HCT116 (cell line): ENCODE measurements around the gene SPEF2. TPM values are rescaled to one million over a fixed set of nuclear protein-coding genes. Genes with fewer than 3 reads are reported as not detected.

Experiments
- ATAC-seq: fragments of 200-7000 bp; cut with Tn5 transposase; 2 replicates; pipeline ENCODE4 v1.9.1; 2020; ENCODE audit warnings: mild to moderate bottlenecking, moderate library complexity
- BruUV-seq: library from RNA; stranded (reverse); fragments of 400-500 nt; replicated peaks from 2 replicates; lab custom pipeline; 2021; lab: Mats Ljungman, UMichigan
- CTCF ChIA-PET: fragments of 300-600 bp; sonication (Branson Sonifier 250); formaldehyde crosslinking; loops from one replicate; lab custom pipeline; 2021; ENCODE audit warnings: antibody characterized with exemption; lab: Charles Lee
- POLR2A ChIA-PET: fragments of 300-600, 350-600 bp; sonication (Branson Sonifier 250); formaldehyde crosslinking; loops from one replicate; lab custom pipeline; 2021; ENCODE audit warnings: antibody characterized with exemption; lab: Charles Lee
- RAD21 ChIA-PET, 2 experiments: fragments of 300-600 bp; sonication (Branson Sonifier 250); formaldehyde crosslinking; loops; one replicate each; lab custom pipeline; 2023; ENCODE audit warnings: low total read pairs in 2 of 2; ENCODE audit not compliant: uncharacterized antibody in 2 of 2, unreplicated experiment in 2 of 2, low non-redundant PET in 1 of 2; lab: Charles Lee
- DNase-seq: peaks from one replicate; pipeline ENCODE4 v3.0.0-alpha.2; 2010; ENCODE audit warnings: low read depth, low spot score
- H2AFZ ChIP-seq: fragments of 200-600 bp; shearing (Covaris generic), sonication (generic); 2 replicates; pipeline ENCODE4 v1.6.1; 2017; ENCODE audit warnings: low read depth, mixed run types, mixed read lengths, antibody characterized with exemption, low read length; ENCODE audit not compliant: poor library complexity, severe bottlenecking
- H3K27ac ChIP-seq: 2 replicates; pipeline ENCODE4 v1.5.1; 2012; ENCODE audit warnings: low read depth, low read length
- H3K27me3 ChIP-seq: fragments of 200-600 bp; sonication (generic); 2 replicates; pipeline ENCODE4 v1.6.1; 2016; ENCODE audit warnings: mixed run types, low read length, mixed read lengths; ENCODE audit not compliant: insufficient read depth
- H3K36me3 ChIP-seq, 2 experiments: fragments of 200-500 bp in 1 of 2; fragments of 200-600 bp in 1 of 2; sonication (Bioruptor generic) in 1 of 2; sonication (generic) in 1 of 2; 2 replicates each; pipeline versions ENCODE4 v1.5.1 to v1.6.1; 2014 to 2016; ENCODE audit warnings: low read length in 2 of 2, inconsistent platforms in 1 of 2, mixed read lengths in 1 of 2, mixed run types in 1 of 2; ENCODE audit not compliant: insufficient read depth in 2 of 2, control insufficient read depth in 1 of 2
- H3K4me1 ChIP-seq, 2 experiments: fragments of 200-600 bp in 1 of 2; sonication (generic) in 1 of 2; 2 replicates each; pipeline versions ENCODE4 v1.5.1 to v1.6.1; 2012 to 2017; ENCODE audit warnings: low read length in 2 of 2, inconsistent platforms in 1 of 2, mild to moderate bottlenecking in 1 of 2, mixed read lengths in 1 of 2, mixed run types in 1 of 2, moderate library complexity in 1 of 2; ENCODE audit not compliant: insufficient read depth in 2 of 2, control insufficient read depth in 1 of 2
- H3K4me2 ChIP-seq: fragments of 200-600 bp; sonication (generic); 2 replicates; pipeline ENCODE4 v1.6.1; 2017; ENCODE audit warnings: mixed run types, low read length, mixed read lengths
- H3K4me3 ChIP-seq, 2 experiments: fragments of 200-600 bp in 1 of 2; sonication (generic) in 1 of 2; replicated peaks in 1 of 2; 2 replicates each; pipeline ENCODE4 v1.5.1; 2011 to 2016; ENCODE audit warnings: low read length in 2 of 2, control low read depth in 1 of 2, low read depth in 1 of 2, mild to moderate bottlenecking in 1 of 2, mixed read lengths in 1 of 2, mixed run types in 1 of 2
- H3K79me2 ChIP-seq: fragments of 200-600 bp; sonication (generic); 2 replicates; pipeline ENCODE4 v1.6.1; 2017; ENCODE audit warnings: mild to moderate bottlenecking, mixed run types, low read length, moderate library complexity, mixed read lengths; ENCODE audit not compliant: insufficient read depth
- H3K9ac ChIP-seq: fragments of 200-600 bp; sonication (generic); 2 replicates; pipeline ENCODE4 v1.6.1; 2016; ENCODE audit warnings: low read length, mixed read lengths
- H3K9me2 ChIP-seq: fragments of 200-600 bp; sonication (generic), shearing (Covaris generic); 2 replicates; pipeline ENCODE4 v1.6.1; 2017; ENCODE audit warnings: mixed run types, mild to moderate bottlenecking, moderate library complexity; ENCODE audit not compliant: insufficient read depth
- H3K9me3 ChIP-seq, 2 experiments: fragments of 200-500 bp in 1 of 2; fragments of 200-600 bp in 1 of 2; sonication (Bioruptor generic) in 1 of 2; sonication (generic) in 1 of 2; 2 replicates each; pipeline ENCODE4 v1.6.1; 2014 to 2017; ENCODE audit warnings: low read length in 2 of 2, mixed read lengths in 2 of 2, inconsistent platforms in 1 of 2, low read depth in 1 of 2, mild to moderate bottlenecking in 1 of 2, mixed run types in 1 of 2, moderate library complexity in 1 of 2; ENCODE audit not compliant: control insufficient read depth in 1 of 2, insufficient read depth in 1 of 2
- H4K20me1 ChIP-seq: fragments of 200-600 bp; sonication (generic), shearing (Covaris generic); 2 replicates; pipeline ENCODE4 v1.6.1; 2017; ENCODE audit warnings: mixed run types, mild to moderate bottlenecking, moderate library complexity; ENCODE audit not compliant: insufficient read depth
- CBX3 ChIP-seq: IDR thresholded peaks from 2 replicates; pipeline ENCODE4 v1.6.1; 2012; ENCODE audit warnings: low read depth
- EGR1 ChIP-seq: IDR thresholded peaks from 2 replicates; pipeline ENCODE4 v1.6.1; 2012; ENCODE audit warnings: low read depth
- ELF1 ChIP-seq: IDR thresholded peaks from 2 replicates; pipeline ENCODE4 v1.6.1; 2012; ENCODE audit warnings: low read depth, borderline replicate concordance
- EZH2 ChIP-seq: fragments of 200-600 bp; sonication (generic); IDR thresholded peaks from 2 replicates; pipeline ENCODE4 v1.6.1; 2017; ENCODE audit warnings: antibody characterized with exemption, mixed run types
- FOSL1 ChIP-seq: IDR thresholded peaks from 2 replicates; pipeline ENCODE4 v1.6.1; 2012; ENCODE audit warnings: low read depth
- POLR2A ChIP-seq: IDR thresholded peaks from 2 replicates; pipeline ENCODE4 v1.7.0; 2011; ENCODE audit warnings: borderline replicate concordance; ENCODE audit not compliant: insufficient read depth, insufficient read length; ENCODE audit errors: extremely low read depth
- SIN3A ChIP-seq: IDR thresholded peaks from 2 replicates; pipeline ENCODE4 v1.6.1; 2012; ENCODE audit warnings: low read depth
- SP1 ChIP-seq: IDR thresholded peaks from 2 replicates; pipeline ENCODE4 v1.6.1; 2012; ENCODE audit warnings: low read depth
- SRF ChIP-seq: IDR thresholded peaks from 2 replicates; pipeline ENCODE4 v1.6.1; 2012; ENCODE audit warnings: low read depth
- TCF7L2 ChIP-seq: IDR thresholded peaks from 2 replicates; pipeline ENCODE4 v1.7.0; 2011; ENCODE audit warnings: borderline replicate concordance, inconsistent platforms; ENCODE audit not compliant: insufficient read depth, insufficient read length; ENCODE audit errors: extremely low read depth
- YY1 ChIP-seq: IDR thresholded peaks from 2 replicates; pipeline ENCODE4 v1.6.1; 2011; ENCODE audit warnings: low read length, low read depth, moderate library complexity, mild to moderate bottlenecking; ENCODE audit not compliant: insufficient replicate concordance; ENCODE audit errors: extremely low read depth
- ZFX ChIP-seq: fragments of 450-650 bp; IDR thresholded peaks from 2 replicates; pipeline ENCODE4 v1.6.1; 2017
- ZNF274 ChIP-seq: fragments of 200-500 bp; sonication (Bioruptor generic); IDR thresholded peaks from 2 replicates; pipeline ENCODE4 v1.6.1; 2014; ENCODE audit warnings: mild to moderate bottlenecking, low read depth, low read length, inconsistent platforms
- intact Hi-C: fragments of 100-400 bp; cut with micrococcal nuclease; formaldehyde crosslinking; loops from 2 replicates; pipeline ENCODE4 v1.10.0; 2022
- total RNA-seq: library from RNA; stranded (reverse); gene quantifications from one replicate; pipeline ENCODE4 v1.2.1, GENCODE V29; 2021; ENCODE audit not compliant: unreplicated experiment
- TF ChIP-seq, protein P1 (sequence below), 3 experiments: fragments of 200-600 bp in 1 of 3; sonication (generic) in 1 of 3; IDR thresholded peaks in 2 of 3; conservative IDR thresholded peaks in 1 of 3; 2 replicates each; pipeline ENCODE4 v1.5.1; 2012 to 2017; ENCODE audit warnings: low read depth in 2 of 3, low read length in 2 of 3, antibody characterized with exemption in 1 of 3, borderline replicate concordance in 1 of 3, control low read depth in 1 of 3, mild to moderate bottlenecking in 1 of 3, mixed read lengths in 1 of 3, mixed run types in 1 of 3, moderate library complexity in 1 of 3; ENCODE audit not compliant: insufficient read depth in 1 of 3
- TF ChIP-seq, protein P2 (sequence below): IDR thresholded peaks from 2 replicates; pipeline ENCODE4 v1.6.1; 2012
- TF ChIP-seq, protein P3 (sequence below): IDR thresholded peaks from 2 replicates; pipeline ENCODE4 v1.6.1; 2012
- TF ChIP-seq, protein P4 (sequence below): IDR thresholded peaks from 2 replicates; pipeline ENCODE4 v1.6.1; 2011; ENCODE audit warnings: mild to moderate bottlenecking, low read length, moderate library complexity; ENCODE audit not compliant: insufficient replicate concordance; ENCODE audit errors: extremely low read depth

SPEF2 gene
- total RNA-seq, 1 experiment from 2014 or later, result 4.6 TPM

DNA sequence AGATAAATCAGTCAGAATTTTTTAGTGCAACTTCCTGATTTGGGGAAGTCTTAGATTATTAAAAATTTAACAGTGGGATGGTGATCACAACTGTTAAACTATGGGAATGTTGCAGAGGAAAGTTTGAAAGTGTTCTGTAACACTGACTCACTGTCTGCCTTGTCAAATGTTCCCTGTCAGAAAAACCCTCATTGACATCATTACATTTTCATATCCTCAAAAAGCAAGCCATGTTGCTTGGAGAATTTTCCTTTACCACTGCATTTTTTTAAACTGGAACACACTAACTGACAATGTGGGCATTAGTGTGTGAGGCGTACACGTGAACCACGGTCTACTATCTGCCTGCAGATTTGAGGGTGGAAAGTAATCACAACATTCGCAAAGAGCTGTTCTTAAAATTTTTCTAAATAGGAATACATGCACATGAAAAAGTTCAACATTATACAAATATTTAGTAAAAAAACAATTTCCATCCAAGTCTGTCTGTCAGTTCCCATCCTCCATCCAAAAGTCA, 210.5 kb downstream of the SPEF2 start:
- Histone ChIP-seq H4K20me1 (no peaks in the 10 kb centered on the region), H3K9me3 (no peaks in the 10 kb centered on the region), H3K36me3 (no peaks in the 10 kb centered on the region), H3K4me1 (no peaks in the 10 kb centered on the region), H3K4me3 (no peak overlapping the region), H3K79me2 (no peaks in the 10 kb centered on the region), H2AFZ (no peak overlapping the region), H3K27me3 (peaks cover 25% of the 10 kb centered on the region), H3K4me2 (no peak overlapping the region), H3K27ac (no peak overlapping the region), H3K9me2 (no peaks in the 10 kb centered on the region), H3K9ac (no peak overlapping the region)
- BruUV-seq, result no TSS peak
- intact Hi-C loops, result no loop called here
- TF ChIP-seq, protein P1, sequence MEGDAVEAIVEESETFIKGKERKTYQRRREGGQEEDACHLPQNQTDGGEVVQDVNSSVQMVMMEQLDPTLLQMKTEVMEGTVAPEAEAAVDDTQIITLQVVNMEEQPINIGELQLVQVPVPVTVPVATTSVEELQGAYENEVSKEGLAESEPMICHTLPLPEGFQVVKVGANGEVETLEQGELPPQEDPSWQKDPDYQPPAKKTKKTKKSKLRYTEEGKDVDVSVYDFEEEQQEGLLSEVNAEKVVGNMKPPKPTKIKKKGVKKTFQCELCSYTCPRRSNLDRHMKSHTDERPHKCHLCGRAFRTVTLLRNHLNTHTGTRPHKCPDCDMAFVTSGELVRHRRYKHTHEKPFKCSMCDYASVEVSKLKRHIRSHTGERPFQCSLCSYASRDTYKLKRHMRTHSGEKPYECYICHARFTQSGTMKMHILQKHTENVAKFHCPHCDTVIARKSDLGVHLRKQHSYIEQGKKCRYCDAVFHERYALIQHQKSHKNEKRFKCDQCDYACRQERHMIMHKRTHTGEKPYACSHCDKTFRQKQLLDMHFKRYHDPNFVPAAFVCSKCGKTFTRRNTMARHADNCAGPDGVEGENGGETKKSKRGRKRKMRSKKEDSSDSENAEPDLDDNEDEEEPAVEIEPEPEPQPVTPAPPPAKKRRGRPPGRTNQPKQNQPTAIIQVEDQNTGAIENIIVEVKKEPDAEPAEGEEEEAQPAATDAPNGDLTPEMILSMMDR (IDR thresholded peaks at IDR 0.05 in 2 of 3, conservative IDR thresholded peaks at IDR 0.05 in 1 of 3; ENCODE audit: borderline replicate concordance in 1 of 3, insufficient read depth in 1 of 3, low read depth in 2 of 3, low read length in 2 of 3), result no peak
- TF ChIP-seq ZNF274, result no peak
- no peak for TF ChIP-seq SP1
- TF ChIP-seq ZFX, result no peak
- TF ChIP-seq FOSL1, result no peak
- no peak for TF ChIP-seq SIN3A
- TF ChIP-seq, protein P2, sequence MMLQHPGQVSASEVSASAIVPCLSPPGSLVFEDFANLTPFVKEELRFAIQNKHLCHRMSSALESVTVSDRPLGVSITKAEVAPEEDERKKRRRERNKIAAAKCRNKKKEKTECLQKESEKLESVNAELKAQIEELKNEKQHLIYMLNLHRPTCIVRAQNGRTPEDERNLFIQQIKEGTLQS, result no peak
- no peak for TF ChIP-seq EGR1
- TF ChIP-seq CBX3, result no peak
- TF ChIP-seq, protein P3, sequence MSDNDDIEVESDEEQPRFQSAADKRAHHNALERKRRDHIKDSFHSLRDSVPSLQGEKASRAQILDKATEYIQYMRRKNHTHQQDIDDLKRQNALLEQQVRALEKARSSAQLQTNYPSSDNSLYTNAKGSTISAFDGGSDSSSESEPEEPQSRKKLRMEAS, result no peak
- TF ChIP-seq YY1, result no peak
- TF ChIP-seq, protein P4, sequence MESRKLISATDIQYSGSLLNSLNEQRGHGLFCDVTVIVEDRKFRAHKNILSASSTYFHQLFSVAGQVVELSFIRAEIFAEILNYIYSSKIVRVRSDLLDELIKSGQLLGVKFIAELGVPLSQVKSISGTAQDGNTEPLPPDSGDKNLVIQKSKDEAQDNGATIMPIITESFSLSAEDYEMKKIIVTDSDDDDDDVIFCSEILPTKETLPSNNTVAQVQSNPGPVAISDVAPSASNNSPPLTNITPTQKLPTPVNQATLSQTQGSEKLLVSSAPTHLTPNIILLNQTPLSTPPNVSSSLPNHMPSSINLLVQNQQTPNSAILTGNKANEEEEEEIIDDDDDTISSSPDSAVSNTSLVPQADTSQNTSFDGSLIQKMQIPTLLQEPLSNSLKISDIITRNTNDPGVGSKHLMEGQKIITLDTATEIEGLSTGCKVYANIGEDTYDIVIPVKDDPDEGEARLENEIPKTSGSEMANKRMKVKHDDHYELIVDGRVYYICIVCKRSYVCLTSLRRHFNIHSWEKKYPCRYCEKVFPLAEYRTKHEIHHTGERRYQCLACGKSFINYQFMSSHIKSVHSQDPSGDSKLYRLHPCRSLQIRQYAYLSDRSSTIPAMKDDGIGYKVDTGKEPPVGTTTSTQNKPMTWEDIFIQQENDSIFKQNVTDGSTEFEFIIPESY, result no peak
- TF ChIP-seq SRF, result no peak
- no peak for TF ChIP-seq POLR2A
- TF ChIP-seq TCF7L2, result no peak
- TF ChIP-seq ELF1, result no peak
- TF ChIP-seq EZH2, result no peak
- CTCF ChIA-PET, result no interaction called here
- ATAC-seq (no peak), DNase-seq (no peak)
- POLR2A ChIA-PET, result no interaction called here
- RAD21 ChIA-PET, result no interaction called here
